Activated CD4-positive, alpha-beta T cell treated with anti-CD3 and anti-CD28 coated beads, Interleukin-2, amount 50 U/mL, for 48 hours (primary cell): ENCODE measurements around the gene CSK.

Source experiments
- DNase-seq, 2 experiments: peaks; one replicate each; pipeline ENCODE4 v3.0.0-alpha.2; 2020

CSK gene

DNA sequence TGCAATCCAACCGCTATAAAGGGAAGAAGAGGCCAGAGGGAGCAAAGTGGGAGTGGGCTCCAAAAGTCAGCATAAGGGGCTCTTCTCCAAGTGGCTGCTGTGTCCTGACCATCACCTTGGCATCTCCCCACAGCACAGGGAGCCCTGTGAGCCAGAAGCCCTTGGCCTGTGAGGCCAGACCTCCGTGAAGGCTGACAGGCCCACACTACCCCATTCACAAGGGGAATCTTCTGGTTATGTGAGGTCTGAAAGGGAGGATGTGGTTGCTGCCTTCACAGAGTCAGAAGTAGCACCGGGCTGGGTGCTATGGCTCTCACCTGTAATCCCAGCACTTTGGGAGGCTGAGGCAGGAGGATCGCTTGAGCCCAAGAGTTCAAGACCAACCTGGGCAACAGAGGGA lies 63.7 kb downstream of the CSK start:
- DNase-seq: peak in 1 of 2 experiments; percentile 27

- DNase-seq: no peak
Observed at GRCh38 chr15:74847432-74847831, 65.6 kb downstream of the CSK start.

DNA sequence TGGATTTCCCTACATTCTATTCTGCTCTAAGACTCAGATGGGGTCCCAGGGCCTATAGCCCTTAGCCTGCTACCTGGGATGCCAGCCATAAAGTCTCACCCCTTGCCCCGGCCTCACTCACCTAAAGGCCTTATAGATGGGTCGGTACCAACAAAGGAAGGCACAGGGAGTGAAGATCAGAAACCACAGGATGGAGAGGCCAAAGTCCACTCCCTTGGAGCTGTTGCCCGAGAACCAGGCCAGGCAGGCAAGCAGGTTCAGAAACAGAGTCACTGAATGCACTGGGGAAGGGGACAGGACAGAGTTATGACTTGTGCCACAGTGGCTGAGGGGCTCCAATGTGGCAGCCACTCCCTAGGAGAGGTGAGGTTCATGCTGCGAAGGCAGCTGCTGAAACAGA lies 68.5 kb downstream of the CSK start:
- no peak for DNase-seq

DNA sequence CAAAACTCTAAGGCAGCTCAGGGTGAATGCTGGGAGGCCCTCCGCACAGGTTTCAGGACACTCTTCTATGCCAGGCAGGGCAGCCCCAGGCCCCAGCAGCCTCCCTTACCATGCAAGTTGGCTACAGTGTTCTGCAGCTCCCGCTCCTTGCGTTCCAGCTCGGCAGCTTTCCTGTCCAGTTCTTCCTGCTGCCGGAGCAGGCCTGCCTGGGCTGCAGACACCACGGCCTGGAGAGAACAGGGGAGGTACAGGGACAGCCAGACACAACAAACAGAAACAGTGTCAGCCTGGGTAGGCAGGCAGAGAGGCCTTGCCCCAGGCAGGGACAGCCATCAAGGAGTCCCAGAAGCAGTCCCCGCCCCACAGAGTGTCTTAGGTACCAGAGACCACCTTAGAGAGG lies 70.1 kb downstream of the CSK start:
- DNase-seq: no peak
